Esophagus muscularis mucosa (tissue), 4 donors: ENCODE measurements around the gene ITPA.

Experiments used
- EP300 ChIP-seq: sonication (generic); formaldehyde crosslinking; IDR thresholded peaks from one replicate; pipeline ENCODE4 v1.6.1; 2017; ENCODE audit warnings: antibody characterized with exemption
- POLR2A ChIP-seq: fragments of 450-650 bp; IDR thresholded peaks from one replicate; pipeline ENCODE4 v1.6.1; 2017; ENCODE audit warnings: antibody characterized with exemption, moderate library complexity, mild to moderate bottlenecking, low read depth
- POLR2AphosphoS5 ChIP-seq, 2 donors: sonication (generic); formaldehyde crosslinking; IDR thresholded peaks; one replicate each; pipeline ENCODE4 v1.6.1; 2017; ENCODE audit warnings: antibody characterized with exemption in 2 of 2
- TF ChIP-seq, protein P1 (sequence below), 3 experiments: fragments of 200-600 bp in 2 of 3; fragments of 450-650 bp in 1 of 3; sonication (generic) in 2 of 3; IDR thresholded peaks; one replicate each; pipeline ENCODE4 v1.5.1; 2017 to 2019; ENCODE audit warnings: antibody characterized with exemption in 3 of 3, mild to moderate bottlenecking in 2 of 3, moderate library complexity in 1 of 3

DNA sequence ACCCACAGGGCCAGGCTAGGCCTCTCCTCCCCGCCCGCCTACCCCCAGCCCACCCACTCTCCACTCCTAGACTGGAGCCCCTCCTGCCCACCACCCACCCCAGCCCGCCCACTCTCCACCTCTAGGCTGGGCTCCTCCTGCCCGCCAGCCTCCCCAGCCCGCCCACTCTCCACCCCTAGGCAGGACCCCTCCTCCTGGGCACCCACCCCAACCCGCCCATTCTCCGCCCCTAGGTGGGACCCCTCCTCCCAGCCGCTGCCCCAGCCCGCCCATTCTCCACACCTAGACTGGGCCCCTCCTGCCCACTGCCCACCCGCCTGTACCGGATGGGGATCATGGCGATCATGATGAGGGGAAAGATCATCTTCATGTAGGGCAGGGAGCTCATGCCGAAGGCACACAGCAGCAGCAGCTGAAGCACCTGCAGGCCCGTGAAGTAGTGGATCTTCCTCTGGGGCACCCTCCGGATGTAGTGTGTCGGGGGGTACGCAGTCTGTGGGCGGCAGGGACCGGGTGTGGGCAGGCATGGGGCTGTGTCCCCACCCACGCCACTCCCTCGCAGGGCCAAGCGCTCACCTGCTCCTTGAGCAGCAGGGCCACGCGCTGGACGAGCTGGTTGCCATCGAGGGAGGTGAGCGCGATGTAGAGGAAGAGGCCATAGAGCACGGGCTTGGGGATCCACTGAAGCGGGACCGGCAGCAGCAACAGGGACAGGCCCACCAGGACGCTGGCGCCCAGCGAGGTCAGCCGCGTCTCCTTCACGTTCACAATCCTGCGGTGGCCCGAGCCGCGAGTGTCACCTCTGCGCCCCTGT is 18.8 kb downstream of the ITPA start:
- TF ChIP-seq POLR2A (no peak), POLR2AphosphoS5 (IDR thresholded peaks at IDR 0.05) (no peak), EP300 (no peak)
- TF ChIP-seq, protein P1, sequence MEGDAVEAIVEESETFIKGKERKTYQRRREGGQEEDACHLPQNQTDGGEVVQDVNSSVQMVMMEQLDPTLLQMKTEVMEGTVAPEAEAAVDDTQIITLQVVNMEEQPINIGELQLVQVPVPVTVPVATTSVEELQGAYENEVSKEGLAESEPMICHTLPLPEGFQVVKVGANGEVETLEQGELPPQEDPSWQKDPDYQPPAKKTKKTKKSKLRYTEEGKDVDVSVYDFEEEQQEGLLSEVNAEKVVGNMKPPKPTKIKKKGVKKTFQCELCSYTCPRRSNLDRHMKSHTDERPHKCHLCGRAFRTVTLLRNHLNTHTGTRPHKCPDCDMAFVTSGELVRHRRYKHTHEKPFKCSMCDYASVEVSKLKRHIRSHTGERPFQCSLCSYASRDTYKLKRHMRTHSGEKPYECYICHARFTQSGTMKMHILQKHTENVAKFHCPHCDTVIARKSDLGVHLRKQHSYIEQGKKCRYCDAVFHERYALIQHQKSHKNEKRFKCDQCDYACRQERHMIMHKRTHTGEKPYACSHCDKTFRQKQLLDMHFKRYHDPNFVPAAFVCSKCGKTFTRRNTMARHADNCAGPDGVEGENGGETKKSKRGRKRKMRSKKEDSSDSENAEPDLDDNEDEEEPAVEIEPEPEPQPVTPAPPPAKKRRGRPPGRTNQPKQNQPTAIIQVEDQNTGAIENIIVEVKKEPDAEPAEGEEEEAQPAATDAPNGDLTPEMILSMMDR (IDR thresholded peaks at IDR 0.05) = no peak
